GM12801 (cell line): Measurements from ENCODE around the gene ITGB8.

ENCODE experiments used
- CTCF ChIP-seq: IDR thresholded peaks from one replicate; pipeline ENCODE4 v1.5.1; 2011; ENCODE audit warnings: control low read depth; ENCODE audit not compliant: insufficient read length; ENCODE audit errors: extremely low read depth

The ITGB8 gene

GRCh38 chr7:20328692-20329091 is 2.0 kb upstream of the ITGB8 start:
- TF ChIP-seq CTCF = no peak

GRCh38 chr7:20329389-20330238 is 1.1 kb upstream of the ITGB8 start:
- TF ChIP-seq CTCF = no peak

- TF ChIP-seq CTCF = no peak
Observed at GRCh38 chr7:20330928-20331909, 519 bp downstream of the ITGB8 start.

- TF ChIP-seq CTCF = no peak
Observed at GRCh38 chr7:20331910-20332813, 1.5 kb downstream of the ITGB8 start.

- no peak for TF ChIP-seq CTCF
Observed at GRCh38 chr7:20338285-20338684, 7.6 kb downstream of the ITGB8 start.

GRCh38 chr7:20340839-20341238 is 10.1 kb downstream of the ITGB8 start:
- no peak for TF ChIP-seq CTCF
